NT2/D1 (cell line): Measurements from ENCODE around the gene TEX29.

Experiments used
- DNase-seq: peaks from one replicate; pipeline ENCODE4 v3.0.0-alpha.2; 2011; ENCODE audit warnings: low read depth, low spot score
- H3K27me3 ChIP-seq: 2 replicates; pipeline ENCODE4 v1.6.0; 2011; ENCODE audit warnings: mild to moderate bottlenecking; ENCODE audit not compliant: insufficient read length, insufficient read depth
- H3K36me3 ChIP-seq: 2 replicates; pipeline ENCODE4 v1.6.1; 2011; ENCODE audit warnings: mild to moderate bottlenecking, low read length, mixed read lengths; ENCODE audit not compliant: insufficient read depth, insufficient read length
- H3K4me1 ChIP-seq: 2 replicates; pipeline ENCODE4 v1.5.1; 2011; ENCODE audit not compliant: insufficient read depth, insufficient read length
- H3K4me3 ChIP-seq: 2 replicates; pipeline ENCODE4 v1.5.1; 2011; ENCODE audit warnings: low read depth; ENCODE audit not compliant: insufficient read length
- H3K9ac ChIP-seq: 2 replicates; pipeline ENCODE4 v1.6.0; 2011; ENCODE audit warnings: low read depth; ENCODE audit not compliant: insufficient read length
- H3K9me3 ChIP-seq: 2 replicates; pipeline ENCODE4 v1.5.1; 2011; ENCODE audit warnings: mild to moderate bottlenecking, low read length; ENCODE audit not compliant: insufficient read depth
- SUZ12 ChIP-seq: IDR thresholded peaks from 2 replicates; pipeline ENCODE4 v1.6.1; 2011; ENCODE audit not compliant: insufficient read length, insufficient read depth; ENCODE audit errors: extremely low read depth
- YY1 ChIP-seq: IDR thresholded peaks from 2 replicates; pipeline ENCODE4 v1.6.1; 2011; ENCODE audit not compliant: insufficient read length, insufficient read depth
- ZNF274 ChIP-seq: IDR thresholded peaks from 2 replicates; pipeline ENCODE4 v1.6.1; 2011; ENCODE audit warnings: mild to moderate bottlenecking, low read depth, low read length

TEX29 gene

GRCh38 chr13:111327730-111328573 is 7.5 kb downstream of the TEX29 start:
- no peaks in the 10 kb centered on the region for H3K27me3 ChIP-seq
- TF ChIP-seq YY1 (no peak), ZNF274 (no peak), SUZ12 (no peak)
- H3K4me1 ChIP-seq, result no peaks in the 10 kb centered on the region

GRCh38 chr13:111328574-111329410 is 8.3 kb downstream of the TEX29 start:
- Histone ChIP-seq H3K9ac (no peak overlapping the region), H3K4me3 (no peak overlapping the region), H3K9me3 (no peaks in the 10 kb centered on the region), H3K4me1 (no peaks in the 10 kb centered on the region), H3K36me3 (no peaks in the 10 kb centered on the region), H3K27me3 (no peaks in the 10 kb centered on the region)
- DNase-seq, result no peak
- TF ChIP-seq SUZ12, result no peak
- TF ChIP-seq ZNF274, result no peak
- TF ChIP-seq YY1, result no peak

More at GRCh38 chr13:111327730-111328573, 7.5 kb downstream of the TEX29 start:
- Histone ChIP-seq H3K9me3 (no peaks in the 10 kb centered on the region), H3K36me3 (no peaks in the 10 kb centered on the region), H3K9ac (no peak overlapping the region), H3K4me3 (no peak overlapping the region)
- DNase-seq, result no peak

DNA sequence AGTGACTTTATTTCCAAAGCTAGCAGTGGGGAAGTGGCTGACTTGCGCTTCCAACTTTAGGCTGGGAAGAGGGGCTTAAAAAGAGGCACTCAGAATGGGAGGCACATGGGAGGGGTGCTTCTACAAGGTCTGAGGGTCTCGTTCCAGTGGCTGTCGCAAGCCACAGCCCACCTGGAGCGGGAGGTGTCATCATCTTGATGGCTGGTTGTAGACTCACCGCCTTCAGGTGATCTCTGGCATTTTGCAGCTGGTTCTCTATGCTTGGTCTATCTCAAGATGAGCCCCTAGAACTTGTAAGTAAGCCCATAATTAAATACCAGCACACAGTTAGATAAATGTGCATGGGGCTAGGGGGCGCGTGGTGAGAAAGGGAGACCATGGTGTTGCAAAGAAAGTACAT is 9.2 kb downstream of the TEX29 start:
- DNase-seq, result no peak
- Histone ChIP-seq H3K9me3 (no peaks in the 10 kb centered on the region; the same call in 1 of the 2 replicates), H3K4me3 (no peak overlapping the region), H3K36me3 (no peaks in the 10 kb centered on the region), H3K9ac (no peak overlapping the region), H3K27me3 (no peaks in the 10 kb centered on the region), H3K4me1 (no peaks in the 10 kb centered on the region)
- no peak for TF ChIP-seq SUZ12
- TF ChIP-seq ZNF274, result no peak
- TF ChIP-seq YY1, result no peak

- TF ChIP-seq YY1 (no peak), SUZ12 (no peak), ZNF274 (no peak)
- DNase-seq, result no peak
- H3K9me3 ChIP-seq, result no peaks in the 10 kb centered on the region; the same call in 1 of the 2 replicates
- no peaks in the 10 kb centered on the region for H3K36me3 ChIP-seq
- no peak overlapping the region for H3K4me3 ChIP-seq
- H3K9ac ChIP-seq, result no peak overlapping the region
- no peaks in the 10 kb centered on the region for H3K4me1 ChIP-seq
- H3K27me3 ChIP-seq, result no peaks in the 10 kb centered on the region
Observed at GRCh38 chr13:111330066-111330610, 9.7 kb downstream of the TEX29 start.

- TF ChIP-seq SUZ12 (no peak), YY1 (no peak), ZNF274 (no peak)
- no peaks in the 10 kb centered on the region; the same call in 1 of the 2 replicates for H3K9me3 ChIP-seq
- H3K36me3 ChIP-seq, result no peaks in the 10 kb centered on the region
- no peak overlapping the region for H3K9ac ChIP-seq
- H3K4me3 ChIP-seq, result no peak overlapping the region
- no peak for DNase-seq
- no peaks in the 10 kb centered on the region for H3K27me3 ChIP-seq
- no peaks in the 10 kb centered on the region for H3K4me1 ChIP-seq
Observed at GRCh38 chr13:111335298-111335697, 14.9 kb downstream of the TEX29 start.

DNA sequence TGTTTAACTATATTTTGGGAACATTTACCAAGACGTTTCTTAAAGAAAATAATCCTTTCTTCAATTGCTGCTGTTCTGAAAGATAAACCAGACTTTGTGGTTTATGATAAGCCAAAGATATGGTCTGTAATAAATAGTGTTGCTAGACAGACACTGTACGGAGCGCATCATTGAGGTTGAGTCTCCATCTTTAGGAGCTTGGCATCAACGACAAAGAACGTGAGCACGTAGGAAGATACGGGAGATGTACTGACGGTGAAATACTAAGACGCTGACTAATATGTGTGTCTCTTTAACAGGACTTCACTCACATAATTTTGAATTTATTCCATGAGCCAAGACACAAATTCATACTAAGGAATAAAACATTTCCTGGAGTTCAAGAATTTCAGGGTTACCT is 16.2 kb downstream of the TEX29 start:
- no peaks in the 10 kb centered on the region for H3K4me1 ChIP-seq
- no peaks in the 10 kb centered on the region for H3K27me3 ChIP-seq
- H3K9me3 ChIP-seq, result no peaks in the 10 kb centered on the region; the same call in 1 of the 2 replicates
- no peak for TF ChIP-seq SUZ12
- no peak for TF ChIP-seq YY1
- TF ChIP-seq ZNF274, result no peak
- no peak for DNase-seq
- H3K36me3 ChIP-seq, result no peaks in the 10 kb centered on the region
- no peak overlapping the region for H3K4me3 ChIP-seq
- no peak overlapping the region for H3K9ac ChIP-seq
